Activated T-cell treated with anti-CD3 and anti-CD28 coated beads for 48 hours (primary cell): Measurements from ENCODE around the gene EBPL.

Source experiments
- DNase-seq: peaks from one replicate; pipeline ENCODE4 v3.0.0-alpha.2; 2020; ENCODE audit warnings: low read depth

Gene EBPL

DNA sequence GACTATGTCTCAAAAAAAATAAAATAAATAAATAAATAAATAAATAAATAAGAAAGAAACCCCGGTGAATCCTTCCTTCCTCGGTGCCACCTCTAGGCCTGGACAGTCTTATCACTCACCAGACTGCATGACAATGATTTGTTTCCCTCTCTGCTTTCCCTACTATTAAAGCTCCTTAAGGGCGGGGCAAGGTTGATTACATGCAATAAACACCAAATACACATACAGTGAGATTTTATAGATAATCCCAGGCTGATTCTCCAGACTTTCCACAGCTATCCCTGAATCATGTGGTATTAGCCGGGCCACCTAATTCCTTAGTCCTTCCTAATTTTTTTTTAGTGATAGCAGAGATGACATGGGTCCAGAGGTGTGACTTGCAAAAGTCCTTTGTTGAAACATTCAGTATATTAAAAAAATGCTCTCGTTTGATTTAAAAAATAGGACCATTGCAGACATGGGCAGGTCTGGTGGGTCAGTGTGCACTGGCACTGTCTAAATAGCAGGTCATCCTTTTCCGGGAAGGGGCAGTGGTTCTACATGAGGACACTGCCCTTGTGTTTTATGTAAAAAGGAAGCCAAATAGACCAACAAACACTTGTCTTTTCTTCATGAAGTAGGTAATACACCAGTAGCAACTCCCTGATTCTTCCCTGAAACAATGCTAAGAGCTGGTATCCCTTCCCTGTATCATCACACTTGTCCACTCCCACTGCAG lies 14.5 kb downstream of the EBPL start:
- no peak for DNase-seq

DNA sequence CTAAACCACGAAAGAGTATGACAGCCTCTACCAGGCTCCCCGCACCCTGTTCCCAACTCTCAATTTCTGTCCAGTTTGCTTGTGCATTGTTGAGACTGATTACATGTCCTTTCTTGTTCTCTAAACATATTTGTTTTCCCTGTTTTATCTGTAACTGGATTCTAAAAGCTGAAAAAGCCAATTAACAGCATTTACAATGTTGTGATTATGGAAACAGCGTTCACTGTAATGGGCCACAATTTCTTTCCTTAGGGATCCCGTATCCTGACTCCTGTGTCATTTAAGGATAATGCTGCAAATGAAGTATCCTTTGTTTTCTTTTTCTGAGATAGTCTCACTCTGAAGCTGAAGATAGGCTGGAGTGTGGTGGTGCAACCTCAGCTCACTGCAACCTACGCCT lies 20.5 kb downstream of the EBPL start:
- no peak for DNase-seq

DNA sequence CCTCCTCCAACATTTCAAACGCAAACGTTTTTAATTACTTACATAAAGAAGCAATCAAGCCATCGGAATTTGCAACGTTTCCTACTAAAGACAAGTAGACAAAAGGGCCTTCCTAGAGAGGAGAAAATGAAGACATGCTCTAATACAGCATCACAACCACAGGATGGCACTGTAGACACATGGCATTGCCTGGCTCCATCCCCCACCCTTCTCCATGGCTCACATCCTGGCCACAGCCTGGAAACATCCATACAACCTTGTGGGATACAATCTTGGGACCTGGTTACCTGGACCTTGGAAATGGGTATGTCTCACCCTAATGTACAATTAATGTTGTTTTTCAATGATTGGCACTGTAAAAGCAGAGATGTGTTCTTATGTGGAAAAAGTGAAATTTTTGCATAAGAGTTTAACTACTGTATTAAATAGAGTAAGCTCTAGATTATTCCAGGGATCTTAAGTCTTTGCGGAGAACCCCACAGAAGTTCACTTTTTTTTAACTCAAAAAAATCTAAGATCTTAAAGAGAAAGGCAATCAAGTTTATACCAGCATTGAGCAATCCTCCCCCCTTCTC lies 21.5 kb downstream of the EBPL start:
- DNase-seq: no peak

DNA sequence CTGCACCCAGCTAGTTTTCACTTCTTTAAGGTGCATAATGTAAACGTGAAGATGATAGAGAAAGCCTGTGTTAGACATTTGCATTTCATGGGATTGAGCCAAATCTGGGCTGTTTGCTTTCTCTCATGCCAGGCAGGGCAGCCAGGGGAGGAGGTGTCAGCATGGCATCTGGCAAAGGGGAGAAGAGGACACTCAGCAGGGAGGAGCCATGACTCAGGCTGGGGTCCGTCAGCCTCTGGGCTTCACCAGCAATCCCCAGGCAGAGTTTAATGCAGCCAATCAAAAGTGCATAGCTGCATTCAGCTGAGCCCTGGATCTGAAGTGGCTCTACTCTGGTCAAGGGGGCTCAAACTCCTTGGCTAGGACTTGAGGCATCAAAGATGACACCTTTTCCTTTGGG lies 23.5 kb downstream of the EBPL start:
- DNase-seq: no peak

DNA sequence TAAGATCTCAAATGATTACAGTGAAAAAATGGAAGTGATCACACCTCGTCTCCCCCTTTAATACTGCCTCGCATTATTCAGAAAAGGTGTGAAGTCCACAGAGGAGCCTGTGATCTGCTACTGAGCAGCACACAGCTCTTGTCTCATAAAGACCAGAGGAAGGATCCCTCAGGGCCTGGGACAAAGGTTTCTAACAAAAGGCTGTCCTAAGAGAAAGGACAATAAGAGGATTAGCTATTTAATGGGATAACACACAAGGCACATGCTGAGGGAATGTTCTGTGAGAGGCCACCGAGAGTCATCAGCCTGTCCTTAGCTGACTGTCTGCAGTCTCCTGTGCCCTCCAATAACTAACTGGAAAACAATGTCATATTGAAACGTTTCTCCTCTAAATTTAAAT lies 26.7 kb downstream of the EBPL start:
- DNase-seq: no peak

DNA sequence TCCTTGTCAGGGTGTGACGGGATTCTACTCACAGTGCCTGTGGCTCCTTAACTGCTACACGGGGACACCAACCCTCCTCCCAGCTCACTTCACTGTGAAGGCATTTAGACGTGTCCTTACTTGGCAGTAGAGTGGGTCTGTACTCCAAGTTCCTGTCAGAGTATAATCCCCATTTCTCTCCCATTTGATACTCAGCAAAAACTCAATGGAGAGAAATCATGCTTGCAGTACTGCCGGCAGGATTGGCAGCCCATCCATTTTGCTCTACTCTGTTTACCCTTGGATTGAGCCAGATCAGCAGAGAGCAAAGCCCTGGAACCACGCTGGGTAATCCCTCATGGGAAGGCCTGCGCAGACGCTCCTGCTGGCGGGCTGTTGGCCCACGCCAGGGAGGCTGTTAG lies 34.0 kb downstream of the EBPL start:
- no peak for DNase-seq

DNA sequence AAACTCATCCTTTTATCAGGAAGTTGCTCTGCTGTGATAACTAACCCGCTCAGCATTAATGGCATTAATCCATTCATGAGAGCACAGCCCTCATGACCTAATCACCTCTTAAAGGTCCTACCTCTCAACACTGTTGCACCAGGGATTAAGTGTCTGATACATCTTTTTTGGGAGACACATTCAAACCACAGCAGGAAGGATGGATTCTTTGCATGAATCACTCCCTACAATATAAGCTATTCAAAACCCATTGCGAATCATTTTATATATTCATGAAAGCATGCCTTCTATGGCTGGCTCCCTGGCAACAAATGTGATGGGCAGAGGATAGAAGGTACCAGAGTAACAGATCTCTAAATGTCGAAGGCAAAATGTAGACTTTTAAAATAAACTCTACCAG lies 35.4 kb downstream of the EBPL start:
- no peak for DNase-seq

DNA sequence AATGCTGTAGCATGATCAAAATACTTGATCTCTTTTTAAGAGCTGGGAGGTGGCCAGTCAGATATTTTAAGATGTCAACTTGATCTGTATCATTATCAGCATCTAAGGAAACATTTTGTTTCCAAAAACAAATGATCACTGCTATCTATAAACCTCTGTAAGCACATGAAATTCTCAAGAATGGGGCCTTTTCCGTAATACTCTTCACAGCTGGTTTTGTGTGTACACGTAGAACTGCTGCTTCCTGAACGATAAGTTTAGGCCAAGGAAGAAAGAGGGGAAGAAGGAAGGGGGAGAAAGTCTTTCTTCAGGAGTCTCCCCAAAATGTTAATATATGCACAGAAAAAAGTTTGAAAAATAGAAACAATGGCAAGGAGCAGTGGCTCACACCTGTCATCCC lies 37.3 kb downstream of the EBPL start:
- no peak for DNase-seq

DNA sequence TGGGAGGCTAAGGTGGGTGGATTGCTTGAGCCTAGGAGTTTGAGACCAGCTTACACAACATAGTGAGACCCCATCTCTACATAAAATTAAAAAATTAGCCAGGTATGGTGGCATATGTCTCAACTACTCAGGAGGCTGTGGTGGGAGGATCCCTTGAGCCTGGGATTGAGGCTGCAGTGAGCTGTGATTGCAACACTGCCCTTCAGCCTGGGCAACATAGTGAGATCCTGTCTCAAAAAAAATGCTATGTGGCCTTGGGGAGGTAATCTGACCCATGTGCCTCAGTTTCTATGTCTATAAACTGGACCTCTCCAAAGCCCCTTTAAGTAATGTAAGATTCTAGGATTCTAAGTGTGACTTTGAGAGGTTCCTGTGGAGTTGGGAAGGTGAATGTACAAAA lies 37.8 kb downstream of the EBPL start:
- DNase-seq: no peak

DNA sequence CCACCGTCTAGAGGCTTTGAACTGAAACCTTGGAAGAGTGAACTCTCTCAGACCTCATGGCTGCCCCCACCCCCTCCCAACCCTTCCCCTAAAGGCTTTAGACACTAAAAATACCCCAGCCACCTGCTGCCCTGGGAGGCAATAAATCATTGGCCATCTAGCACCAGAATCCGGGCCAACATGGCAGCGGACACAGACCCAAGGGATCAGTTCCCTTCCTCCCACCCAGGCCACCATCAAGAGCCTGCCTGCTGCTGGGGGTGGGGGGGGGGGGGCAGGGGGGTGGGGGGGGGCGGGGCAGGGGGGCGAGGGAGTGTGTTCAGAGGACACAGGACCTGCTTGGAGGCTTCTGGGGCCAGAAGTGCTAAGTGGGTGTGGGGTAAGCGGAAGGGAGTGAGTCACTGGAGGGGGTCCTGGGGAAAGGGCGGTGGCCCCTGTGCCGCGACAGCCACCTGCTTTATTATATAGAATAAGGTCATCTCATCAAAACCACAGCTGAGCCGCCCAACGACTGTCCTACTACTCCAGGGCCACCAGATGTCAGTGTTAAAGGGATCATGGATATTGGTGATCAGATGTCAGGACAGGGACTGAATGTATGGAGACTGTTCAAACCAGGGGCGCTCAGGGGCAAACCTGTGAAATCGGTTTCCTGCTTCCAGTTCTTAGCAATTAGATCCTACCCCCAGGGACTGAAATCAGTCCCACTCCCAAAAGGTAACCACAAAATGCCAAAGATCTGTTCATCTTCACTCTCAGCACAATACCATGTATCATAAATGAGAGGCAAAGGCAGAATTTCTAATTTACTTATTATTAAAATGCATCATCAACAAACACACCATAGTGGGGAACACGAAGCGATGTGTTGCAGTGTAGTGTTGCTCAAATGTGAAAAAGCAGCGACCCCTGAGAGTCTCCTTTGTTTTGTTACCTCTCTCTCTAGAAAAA lies 38.7 kb downstream of the EBPL start:
- no peak for DNase-seq

DNA sequence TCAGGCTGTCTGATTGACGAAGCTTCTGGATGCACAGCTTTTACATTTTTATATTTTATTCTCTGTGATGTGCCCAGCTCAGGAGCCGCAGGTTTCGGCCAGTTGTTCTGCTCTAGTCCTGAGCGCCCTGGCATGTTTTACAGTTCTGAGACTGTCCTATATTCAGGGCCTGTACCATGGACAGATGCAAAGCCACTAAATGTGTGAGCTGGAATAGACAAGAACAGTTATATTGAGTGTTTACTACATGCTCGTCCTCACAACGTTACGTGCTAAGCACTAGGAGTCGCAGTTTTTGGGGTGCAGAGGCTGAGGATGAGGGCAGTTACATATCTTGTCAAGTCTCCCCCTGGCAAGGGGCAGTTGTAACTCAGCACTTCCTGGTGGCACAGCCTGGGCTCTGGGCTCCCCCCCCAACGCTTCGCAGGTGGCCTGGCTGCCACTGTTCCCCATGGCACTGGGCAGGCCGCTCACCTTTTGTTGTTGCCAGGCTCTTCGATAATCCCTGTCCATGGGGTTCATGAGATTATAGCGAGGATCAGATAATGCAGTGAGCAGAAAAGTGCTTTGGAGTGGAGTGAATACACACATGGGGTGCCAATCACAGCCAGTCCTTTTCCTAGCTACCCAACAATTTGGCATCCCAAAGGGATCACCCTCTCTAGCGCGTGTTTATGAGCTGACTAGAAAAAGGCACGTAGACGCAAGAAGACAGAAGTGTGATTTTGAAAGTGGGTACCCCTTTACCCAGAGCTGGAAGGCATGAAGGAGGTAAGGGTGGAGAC lies 39.5 kb downstream of the EBPL start:
- DNase-seq: no peak

DNA sequence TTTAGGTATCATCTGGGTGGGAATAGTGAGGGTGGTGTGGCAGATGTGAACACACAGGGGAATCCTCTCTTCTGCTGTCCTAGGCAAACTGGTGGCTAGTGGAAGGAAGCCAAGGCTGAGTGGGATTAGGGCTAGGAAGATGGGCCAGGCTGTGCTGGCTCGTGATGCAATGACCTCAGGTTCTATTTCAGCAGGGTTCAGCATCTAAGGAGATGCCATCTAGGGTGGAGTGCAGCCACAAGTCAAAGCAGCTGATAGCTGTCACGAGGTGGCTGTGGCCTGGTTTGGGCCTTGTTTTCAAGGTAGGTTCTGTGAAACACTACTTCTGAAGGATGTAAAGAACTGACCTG lies 41.3 kb downstream of the EBPL start:
- no peak for DNase-seq

DNA sequence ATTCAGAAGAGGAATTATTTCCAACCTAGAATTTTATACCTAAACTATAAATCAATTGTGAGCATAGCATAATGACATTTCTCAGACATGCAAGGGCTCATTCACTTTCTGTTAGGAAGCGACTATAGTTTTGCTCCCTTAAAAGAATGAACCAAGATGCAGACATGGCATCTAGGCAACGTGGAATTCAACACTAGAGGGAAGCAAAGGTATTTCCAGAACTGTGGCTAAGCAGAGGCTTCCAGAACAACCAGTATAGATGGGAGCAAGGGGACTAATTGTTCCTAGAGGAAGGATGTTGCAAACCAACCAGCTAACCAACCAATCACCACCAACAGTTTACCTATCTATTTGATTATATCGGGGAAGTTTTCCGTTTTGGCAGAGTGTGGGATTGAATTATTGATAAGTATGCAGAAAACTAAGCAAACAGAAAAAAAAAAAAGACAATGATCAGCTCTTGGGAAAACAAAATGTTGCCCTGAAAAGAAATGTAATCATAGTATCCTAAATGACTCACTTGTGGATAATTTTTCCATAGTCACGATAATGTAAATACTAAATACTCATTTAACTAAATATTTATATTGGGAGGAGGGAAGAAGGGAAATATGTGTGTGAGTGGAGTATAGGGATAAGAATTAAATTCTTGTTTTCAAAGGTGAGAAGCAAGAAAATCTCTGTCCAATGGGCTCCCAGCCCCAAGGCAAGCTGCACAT lies 41.9 kb downstream of the EBPL start:
- no peak for DNase-seq

DNA sequence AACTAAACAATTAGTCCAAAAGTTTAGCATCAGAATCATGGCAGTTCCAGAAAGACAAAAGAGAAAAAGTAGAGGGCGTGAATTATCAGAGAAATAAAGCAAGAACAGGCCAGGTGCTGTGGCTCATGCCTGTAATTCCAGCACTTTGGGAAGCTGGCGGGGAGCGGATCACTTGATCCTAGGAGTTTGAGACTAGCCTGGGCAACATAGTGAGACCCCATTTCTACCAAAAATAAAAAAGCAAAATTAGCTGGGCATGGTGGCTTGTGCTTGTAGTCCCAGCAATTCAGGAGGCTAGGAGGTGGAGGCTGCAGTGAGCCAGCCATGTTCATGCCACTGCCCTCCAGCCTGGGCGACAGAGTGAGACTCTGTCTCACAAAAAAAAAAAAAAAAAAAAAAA lies 44.6 kb downstream of the EBPL start:
- DNase-seq: no peak

DNA sequence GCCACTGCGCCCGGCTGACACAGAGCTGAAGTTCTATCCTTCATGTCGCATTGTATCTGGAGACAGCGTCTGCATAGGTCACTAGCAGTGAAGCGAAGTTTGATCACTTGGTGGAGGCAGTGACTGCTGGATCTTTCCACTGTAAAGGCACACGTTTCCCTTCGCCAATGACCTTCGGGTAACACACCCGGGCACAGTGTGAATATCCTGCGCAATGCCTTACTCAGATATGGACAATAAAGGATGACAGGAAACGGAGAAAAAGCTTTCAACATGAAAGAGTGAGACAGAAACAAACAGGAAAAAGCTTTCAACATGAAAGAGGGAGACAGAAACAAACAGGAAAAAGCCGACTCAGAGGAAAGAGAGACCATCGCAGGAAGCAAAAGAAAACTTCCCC lies 45.8 kb downstream of the EBPL start:
- DNase-seq: no peak

DNA sequence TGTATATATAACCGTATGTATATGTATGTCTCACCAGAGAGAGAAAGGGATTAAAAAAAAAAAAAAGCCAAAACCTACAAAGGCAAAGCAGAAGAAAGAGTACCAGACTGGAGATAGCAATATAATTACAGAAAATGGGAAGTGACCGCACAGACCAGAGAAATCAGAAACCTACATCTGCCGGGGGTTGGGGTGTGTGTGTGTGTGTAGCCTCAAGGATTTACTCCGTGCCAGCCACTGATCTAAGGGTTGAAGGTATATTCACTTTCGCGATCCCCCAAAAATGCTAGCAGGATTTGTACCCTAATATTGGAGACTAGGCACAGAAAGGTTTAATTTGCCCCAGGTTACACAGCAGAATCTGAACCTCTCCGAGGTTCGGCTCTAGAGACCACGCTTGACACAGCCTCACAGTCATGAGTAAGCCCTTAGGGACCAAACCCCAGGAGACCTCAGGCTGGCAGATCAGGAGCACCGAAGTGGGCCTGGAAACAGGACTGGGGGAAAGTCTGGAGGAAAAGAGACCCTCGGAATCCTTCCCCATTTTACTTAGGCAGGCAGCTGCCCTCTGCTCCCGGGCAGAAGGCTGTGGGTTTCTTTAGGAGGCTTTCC lies 48.1 kb downstream of the EBPL start:
- DNase-seq: no peak

DNA sequence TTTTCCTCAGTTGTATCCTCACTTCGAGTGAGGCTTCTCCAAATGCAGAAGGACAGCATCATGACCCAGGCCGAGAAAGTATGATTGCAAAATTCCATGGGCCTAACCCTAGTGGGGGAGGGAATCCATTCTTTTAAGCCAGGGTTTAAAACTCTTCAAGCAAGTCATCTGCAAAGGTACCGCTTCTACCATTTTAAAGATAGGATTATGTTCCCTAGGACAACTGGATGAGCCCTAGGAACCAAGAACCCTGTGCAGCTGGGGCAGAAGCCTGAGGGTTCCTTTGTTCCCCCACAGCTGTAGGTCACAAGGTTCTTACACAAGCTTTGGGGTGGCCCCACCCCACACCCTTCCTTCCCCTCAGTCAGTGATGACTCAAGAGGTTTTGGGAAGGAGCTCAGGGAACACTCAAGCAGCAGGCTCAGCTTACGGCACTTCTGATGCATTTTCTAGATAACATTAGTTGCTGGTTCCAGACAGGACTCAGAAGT lies 49.4 kb downstream of the EBPL start:
- no peak for DNase-seq

DNA sequence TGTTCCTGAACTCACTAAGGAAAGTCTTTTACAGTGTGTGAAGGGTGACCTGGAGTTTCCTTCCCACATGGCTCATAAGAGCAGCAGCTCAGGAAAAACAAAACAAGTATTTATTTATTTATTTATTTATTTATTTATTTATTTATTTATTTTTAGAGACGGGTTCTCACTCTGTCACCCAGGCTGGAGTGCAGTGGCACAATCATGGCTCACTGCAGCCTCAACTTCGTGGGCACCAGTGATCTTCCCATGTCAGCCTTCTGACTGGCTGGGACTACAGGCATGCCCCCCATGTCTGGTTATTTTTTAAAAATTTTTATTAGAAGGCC lies 52.6 kb downstream of the EBPL start:
- DNase-seq: no peak

DNA sequence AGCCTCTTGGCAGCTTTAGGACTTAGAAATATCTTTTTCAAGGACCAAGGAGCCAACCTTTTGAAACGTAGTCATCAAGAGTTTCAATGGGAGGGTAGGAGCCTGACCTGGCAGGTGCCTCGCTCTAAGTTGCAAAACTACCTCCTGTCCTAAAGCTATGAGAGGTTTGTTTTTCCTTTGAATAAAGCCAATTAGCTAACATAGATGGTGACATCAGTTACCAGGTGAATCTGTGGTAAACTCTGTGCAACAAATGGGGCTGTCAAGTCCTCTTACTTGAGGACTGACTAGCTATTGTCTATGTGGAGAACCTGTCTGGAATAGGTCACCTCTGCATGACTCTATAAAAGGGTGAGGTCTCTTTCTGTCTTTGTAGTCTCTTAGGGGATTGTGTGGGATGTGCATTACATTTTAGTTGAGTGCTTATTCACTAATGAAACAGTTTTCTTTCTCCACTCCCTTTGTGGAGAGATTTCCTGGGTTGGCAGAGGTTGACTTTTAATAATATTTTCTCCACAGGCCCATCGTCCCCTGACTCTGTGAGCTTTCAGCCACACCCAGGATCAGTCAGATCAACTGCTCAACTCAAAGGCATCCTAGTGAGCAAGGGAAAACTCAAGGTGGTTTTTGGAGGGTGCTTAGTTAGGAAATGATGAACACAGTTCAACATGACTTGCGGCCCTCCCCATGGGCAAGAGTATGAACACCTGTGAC lies 53.1 kb downstream of the EBPL start:
- no peak for DNase-seq

DNA sequence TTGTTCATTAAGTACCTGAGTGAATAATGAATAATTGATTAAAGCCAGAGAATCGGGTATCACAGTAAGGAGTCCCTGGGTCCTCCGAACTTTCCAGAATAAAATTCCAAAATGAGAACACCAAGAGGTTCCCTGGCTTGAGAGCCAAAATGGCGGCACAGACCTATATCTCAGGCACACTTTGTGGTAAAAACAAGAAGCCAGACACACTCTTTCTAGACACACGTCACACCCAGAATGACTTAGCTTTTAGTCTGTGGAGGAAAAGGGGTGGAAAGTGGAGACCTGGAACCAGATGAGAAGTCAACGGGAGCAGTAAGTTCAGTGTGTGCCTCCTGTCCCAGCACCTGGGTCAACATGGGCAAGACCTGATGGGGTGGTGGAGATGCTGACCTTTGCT lies 54.6 kb downstream of the EBPL start:
- no peak for DNase-seq
